Lung (tissue), 12 donors: ENCODE data around the gene MYO16. TPM values are rescaled to one million over a fixed set of nuclear protein-coding genes. Genes with fewer than 3 reads are reported as not detected.

Experiments
- ATAC-seq: fragments of 200-7000 bp; cut with Tn5 transposase; one replicate; pipeline ENCODE4 v1.9.1; 2020; ENCODE audit warnings: moderate number of reproducible peaks; ENCODE audit not compliant: insufficient read depth, low FRiP score
- DNase-seq, 3 donors: peaks; one replicate each; pipeline ENCODE4 v3.0.0-alpha.2; 2013 to 2017
- H3K27ac ChIP-seq, 2 donors: one replicate each; pipeline ENCODE4 v1.5.1; 2013; ENCODE audit warnings: mild to moderate bottlenecking in 2 of 2, moderate library complexity in 2 of 2, control low read depth in 1 of 2, inconsistent platforms in 1 of 2, low read depth in 1 of 2, low read length in 1 of 2
- H3K27me3 ChIP-seq, 3 donors: one replicate each; pipeline ENCODE4 v1.5.1; 2013; ENCODE audit warnings: low read length in 2 of 3; ENCODE audit not compliant: control insufficient read depth in 3 of 3, insufficient read depth in 3 of 3
- H3K36me3 ChIP-seq, 4 donors: one replicate each; pipeline ENCODE4 v1.5.1; 2013; ENCODE audit warnings: low read length in 4 of 4, mild to moderate bottlenecking in 1 of 4, moderate library complexity in 1 of 4; ENCODE audit not compliant: control insufficient read depth in 4 of 4, insufficient read depth in 4 of 4
- H3K4me1 ChIP-seq, 5 donors: one replicate each; pipeline ENCODE4 v1.5.1; 2013; ENCODE audit warnings: low read length in 5 of 5, mild to moderate bottlenecking in 2 of 5, moderate library complexity in 1 of 5; ENCODE audit not compliant: control insufficient read depth in 5 of 5, insufficient read depth in 5 of 5
- H3K4me3 ChIP-seq: one replicate; pipeline ENCODE4 v1.5.1; 2013; ENCODE audit warnings: mild to moderate bottlenecking, control low read depth, moderate library complexity
- H3K9ac ChIP-seq, 2 donors: one replicate each; pipeline ENCODE4 v1.5.1; 2013; ENCODE audit warnings: low read length in 2 of 2, control low read depth in 1 of 2; ENCODE audit not compliant: insufficient read depth in 1 of 2
- H3K9me3 ChIP-seq, 4 donors: one replicate each; pipeline ENCODE4 v1.5.1; 2013; ENCODE audit warnings: low read length in 3 of 4, mild to moderate bottlenecking in 1 of 4, moderate library complexity in 1 of 4; ENCODE audit not compliant: control insufficient read depth in 4 of 4, insufficient read depth in 3 of 4
- WGBS, 2 donors: extraction: QIAGEN DNeasy Blood & Tissue Kit; methylation state at CpG; one replicate each; pipeline ENCODE4 v1.1.7; 2013; 5-methylcytosine and 5-hydroxymethylcytosine counted together
- polyA plus RNA-seq, 2 donors: library from polyadenylated mRNA; stranded (reverse); fragments of 200-250 nt; gene quantifications; one replicate each; pipeline ENCODE4 v1.2.1, GENCODE V29; 2013
- total RNA-seq, 2 donors: library from RNA; depleted of rRNA in 1 of 2; stranded (reverse); fragments of >200 nt in 1 of 2; gene quantifications; one replicate each; pipeline ENCODE4 v1.2.1, GENCODE V29; 2014 to 2021
- TF ChIP-seq, protein P1 (sequence below): IDR thresholded peaks from 2 replicates; pipeline ENCODE4 v1.5.1; 2012; ENCODE audit warnings: mild to moderate bottlenecking; ENCODE audit errors: control extremely low read depth, extremely low read depth
- donor health status: control.
- donor health status: control.
- donor health status: Bipolar disorder and iron deficiency.
- donor health status: healthy.
- donor health status: DM: yes; HTN: yes; CAD: no.

Gene MYO16
- total and polyA plus RNA-seq, 4 donors: 0.12 to 13.8 (median 0.88) TPM

GRCh38 chr13:108830916-108831315 is 201.5 kb downstream of the MYO16 start:
- peaks cover 0 to 9% (median 4%) of the 10 kb centered on the region in 4 donors for H3K9me3 ChIP-seq
- no peak overlapping the region for H3K4me3 ChIP-seq
- H3K9ac ChIP-seq: no peak overlapping the region
- WGBS, 2 donors: 80 to 89% methylated on average over 3 of the region's 3 CpGs
- ATAC-seq: no peak
- TF ChIP-seq, protein P1, sequence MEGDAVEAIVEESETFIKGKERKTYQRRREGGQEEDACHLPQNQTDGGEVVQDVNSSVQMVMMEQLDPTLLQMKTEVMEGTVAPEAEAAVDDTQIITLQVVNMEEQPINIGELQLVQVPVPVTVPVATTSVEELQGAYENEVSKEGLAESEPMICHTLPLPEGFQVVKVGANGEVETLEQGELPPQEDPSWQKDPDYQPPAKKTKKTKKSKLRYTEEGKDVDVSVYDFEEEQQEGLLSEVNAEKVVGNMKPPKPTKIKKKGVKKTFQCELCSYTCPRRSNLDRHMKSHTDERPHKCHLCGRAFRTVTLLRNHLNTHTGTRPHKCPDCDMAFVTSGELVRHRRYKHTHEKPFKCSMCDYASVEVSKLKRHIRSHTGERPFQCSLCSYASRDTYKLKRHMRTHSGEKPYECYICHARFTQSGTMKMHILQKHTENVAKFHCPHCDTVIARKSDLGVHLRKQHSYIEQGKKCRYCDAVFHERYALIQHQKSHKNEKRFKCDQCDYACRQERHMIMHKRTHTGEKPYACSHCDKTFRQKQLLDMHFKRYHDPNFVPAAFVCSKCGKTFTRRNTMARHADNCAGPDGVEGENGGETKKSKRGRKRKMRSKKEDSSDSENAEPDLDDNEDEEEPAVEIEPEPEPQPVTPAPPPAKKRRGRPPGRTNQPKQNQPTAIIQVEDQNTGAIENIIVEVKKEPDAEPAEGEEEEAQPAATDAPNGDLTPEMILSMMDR: no peak
- H3K27ac ChIP-seq: no peak overlapping the region
- H3K36me3 ChIP-seq: no peaks in the 10 kb centered on the region
- no peak for DNase-seq
- H3K27me3 ChIP-seq: no peaks in the 10 kb centered on the region
- no peaks in the 10 kb centered on the region for H3K4me1 ChIP-seq

GRCh38 chr13:108833531-108833930 is 204.1 kb downstream of the MYO16 start:
- DNase-seq (no peak), ATAC-seq (no peak)
- 75 to 85% methylated on average over 1 of the region's 1 CpG for WGBS, 2 donors
- Histone ChIP-seq H3K9me3 (peaks cover 0 to 4% (median 1%) of the 10 kb centered on the region in 4 donors), H3K27ac (no peak overlapping the region), H3K4me3 (no peak overlapping the region), H3K9ac (no peak overlapping the region), H3K4me1 (no peaks in the 10 kb centered on the region), H3K27me3 (no peaks in the 10 kb centered on the region), H3K36me3 (no peaks in the 10 kb centered on the region)
- TF ChIP-seq, protein P1: no peak

- Histone ChIP-seq H3K4me1 (no peaks in the 10 kb centered on the region), H3K27ac (no peak overlapping the region), H3K36me3 (no peaks in the 10 kb centered on the region), H3K9me3 (no peaks in the 10 kb centered on the region), H3K9ac (no peak overlapping the region), H3K27me3 (no peaks in the 10 kb centered on the region), H3K4me3 (no peak overlapping the region)
- TF ChIP-seq, protein P1: no peak
- ATAC-seq: no peak
- DNase-seq: no peak
- 85 to 90% methylated on average over 1 of the region's 1 CpG for WGBS, 2 donors
Observed at GRCh38 chr13:108834193-108834592, 204.8 kb downstream of the MYO16 start.

DNA sequence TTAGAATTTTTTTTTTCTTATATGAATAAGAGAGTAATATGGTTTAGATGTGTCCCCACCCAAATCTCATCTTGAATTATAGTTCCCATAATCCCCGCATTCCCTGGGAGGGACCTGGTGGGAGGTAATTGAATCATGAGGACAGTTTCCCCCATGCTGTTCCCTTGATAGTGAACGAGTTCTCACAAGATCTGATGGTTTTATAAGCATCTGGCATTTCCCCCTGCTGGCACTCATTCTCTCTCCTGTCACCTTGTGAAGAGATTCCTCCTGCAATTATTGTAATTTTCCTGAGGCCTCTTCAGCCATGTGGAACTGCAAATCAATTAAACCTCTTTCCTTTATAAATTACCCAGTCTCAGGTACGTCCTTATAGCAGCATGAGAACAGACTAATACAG is 205.7 kb downstream of the MYO16 start:
- Histone ChIP-seq H3K9me3 (no peaks in the 10 kb centered on the region), H3K4me3 (no peak overlapping the region), H3K27me3 (no peaks in the 10 kb centered on the region), H3K4me1 (no peaks in the 10 kb centered on the region), H3K36me3 (no peaks in the 10 kb centered on the region), H3K9ac (no peak overlapping the region), H3K27ac (no peak overlapping the region)
- ATAC-seq (no peak), DNase-seq (no peak)
- WGBS, 2 donors: 59 to 67% methylated on average over 3 of the region's 3 CpGs
- TF ChIP-seq, protein P1: no peak
